ENCODE results near the gene MYLK3. TPM values are rescaled to one million over a fixed set of nuclear protein-coding genes. Genes with fewer than 3 reads are reported as not detected.

Gene MYLK3
- total and polyA plus RNA-seq, 7 donors, result 1.4 to 41.1 (median 13.2) TPM

DNA sequence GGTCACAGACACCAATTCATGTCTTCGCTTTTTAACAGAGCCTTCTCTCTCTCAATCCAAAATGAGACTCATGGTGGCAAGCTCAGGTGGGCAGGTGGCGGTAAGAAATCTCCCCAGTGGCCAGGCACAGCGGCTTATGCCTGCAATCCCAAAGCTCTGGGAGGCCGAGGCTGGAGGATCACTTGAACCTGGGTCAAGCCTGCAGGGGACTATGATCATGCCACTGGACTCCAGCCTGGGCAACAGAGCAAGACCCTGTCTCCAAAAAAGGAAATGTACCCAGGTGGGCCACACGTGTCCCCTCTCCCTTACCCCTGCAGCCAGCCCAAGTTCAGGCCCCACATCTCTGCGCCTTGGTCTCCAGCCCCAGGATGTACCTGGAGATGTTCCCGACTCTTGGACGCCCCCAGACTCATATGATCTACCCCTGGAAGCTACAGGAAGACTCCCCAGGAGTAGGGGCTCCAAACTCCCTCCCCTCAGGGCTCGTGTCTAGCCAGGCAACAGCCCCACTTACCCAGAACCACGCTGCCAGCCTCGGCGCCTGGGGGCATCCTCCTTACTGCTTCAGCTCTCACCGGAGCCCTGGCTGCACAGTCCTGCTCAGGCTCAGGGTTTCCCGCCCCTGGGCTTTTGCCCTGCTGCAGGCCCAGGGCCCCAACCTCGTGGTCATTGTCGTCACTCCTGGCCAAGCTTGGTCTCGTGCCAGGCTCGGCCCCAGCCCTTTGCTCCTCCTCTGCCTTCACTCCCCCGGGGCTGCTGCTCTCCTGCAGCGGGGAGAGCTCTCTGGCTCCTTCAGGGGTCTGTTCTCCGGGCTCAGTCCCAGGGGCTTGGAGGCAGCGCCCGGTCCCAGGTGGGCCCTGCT is 16.2 kb downstream of the MYLK3 start:
- Histone ChIP-seq H3K27ac (no peak overlapping the region), H3K27me3 (ENCODE audit: insufficient read depth in 3 of 3, low read length in 2 of 3) (no peaks in the 10 kb centered on the region), H3K36me3 (ENCODE audit: insufficient read depth in 1 of 2, low read depth in 1 of 2) (peaks cover 0 to 6% of the 10 kb centered on the region in 2 donors), H3K9me3 (no peaks in the 10 kb centered on the region), H3K4me1 (no peaks in the 10 kb centered on the region), H3K4me3 (no peak overlapping the region)
- intact Hi-C loops (cut with DNase I), result no loop called here
- ATAC-seq (no peak), DNase-seq (no peak)
- TF ChIP-seq, protein P1, sequence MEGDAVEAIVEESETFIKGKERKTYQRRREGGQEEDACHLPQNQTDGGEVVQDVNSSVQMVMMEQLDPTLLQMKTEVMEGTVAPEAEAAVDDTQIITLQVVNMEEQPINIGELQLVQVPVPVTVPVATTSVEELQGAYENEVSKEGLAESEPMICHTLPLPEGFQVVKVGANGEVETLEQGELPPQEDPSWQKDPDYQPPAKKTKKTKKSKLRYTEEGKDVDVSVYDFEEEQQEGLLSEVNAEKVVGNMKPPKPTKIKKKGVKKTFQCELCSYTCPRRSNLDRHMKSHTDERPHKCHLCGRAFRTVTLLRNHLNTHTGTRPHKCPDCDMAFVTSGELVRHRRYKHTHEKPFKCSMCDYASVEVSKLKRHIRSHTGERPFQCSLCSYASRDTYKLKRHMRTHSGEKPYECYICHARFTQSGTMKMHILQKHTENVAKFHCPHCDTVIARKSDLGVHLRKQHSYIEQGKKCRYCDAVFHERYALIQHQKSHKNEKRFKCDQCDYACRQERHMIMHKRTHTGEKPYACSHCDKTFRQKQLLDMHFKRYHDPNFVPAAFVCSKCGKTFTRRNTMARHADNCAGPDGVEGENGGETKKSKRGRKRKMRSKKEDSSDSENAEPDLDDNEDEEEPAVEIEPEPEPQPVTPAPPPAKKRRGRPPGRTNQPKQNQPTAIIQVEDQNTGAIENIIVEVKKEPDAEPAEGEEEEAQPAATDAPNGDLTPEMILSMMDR (IDR thresholded peaks at IDR 0.05), result no peak
- 72 to 78% (median 77%) methylated on average over 23 of the region's 23 CpGs for WGBS, 3 donors

DNA sequence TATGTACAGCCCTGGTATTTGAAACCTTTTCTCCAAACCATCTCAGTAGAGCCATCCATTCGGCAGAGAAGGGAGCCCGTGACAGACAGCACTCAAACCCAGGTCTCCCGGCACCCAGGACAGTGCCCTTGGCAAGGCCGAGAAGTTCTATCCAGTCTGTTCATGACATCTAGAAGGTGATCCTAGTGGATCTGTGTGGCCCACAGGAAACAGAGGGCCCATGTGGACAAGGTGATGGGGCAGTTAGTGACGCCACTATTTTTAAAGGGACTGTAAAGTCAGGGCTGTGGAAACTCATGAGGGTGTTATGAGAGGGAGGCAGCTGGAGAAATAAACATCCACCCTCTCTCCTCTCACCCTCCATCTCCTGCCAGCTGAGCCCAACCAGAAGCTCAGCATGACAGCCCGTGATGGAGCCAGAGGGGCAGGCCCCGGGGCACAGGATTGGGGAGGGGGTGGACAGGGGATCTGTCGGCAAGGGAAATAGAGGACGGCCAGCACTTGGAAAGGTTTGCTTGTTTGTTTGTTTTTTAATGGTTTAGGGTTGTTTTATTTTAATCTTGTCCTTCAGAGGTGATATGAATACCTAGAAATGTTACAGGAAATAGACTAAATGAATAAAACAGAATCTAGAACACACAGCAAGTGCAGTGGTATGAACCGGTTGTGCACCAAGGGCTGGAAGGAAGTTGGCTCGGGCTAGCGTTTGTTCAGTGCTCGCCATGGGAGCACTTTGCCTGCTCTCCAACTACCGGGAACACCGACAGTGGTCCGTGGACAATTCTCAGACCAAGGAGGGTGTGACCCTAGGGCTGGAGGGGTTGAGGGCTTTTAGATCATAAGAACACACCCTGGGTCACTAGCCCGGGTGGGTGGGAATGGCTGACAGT is 17.1 kb downstream of the MYLK3 start:
- no peak for DNase-seq
- ATAC-seq, result no peak
- H3K4me1 ChIP-seq, result no peaks in the 10 kb centered on the region

DNA sequence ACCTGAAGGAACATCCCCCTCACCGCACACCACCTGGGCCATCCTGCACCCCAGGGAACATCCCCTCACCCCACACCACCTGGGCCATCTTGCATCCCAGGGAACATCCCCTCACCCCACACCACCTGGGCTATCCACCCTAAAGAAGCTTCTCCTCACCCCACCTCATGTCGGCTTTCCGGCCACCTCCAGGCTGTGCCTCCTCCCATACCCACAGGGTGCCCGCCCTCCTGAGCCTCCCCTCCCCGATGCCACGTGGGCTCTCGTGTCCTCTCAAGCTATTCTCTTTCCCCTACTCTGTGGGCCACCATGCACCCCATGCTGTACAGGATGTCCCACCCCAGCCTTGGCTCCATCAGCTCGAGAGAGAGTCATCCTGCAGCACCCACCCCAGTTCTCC is 18.0 kb downstream of the MYLK3 start:
- Histone ChIP-seq H3K9me3 (no peaks in the 10 kb centered on the region), H3K27me3 (ENCODE audit: insufficient read depth in 3 of 3, low read length in 2 of 3) (no peaks in the 10 kb centered on the region), H3K36me3 (ENCODE audit: insufficient read depth in 1 of 2, low read depth in 1 of 2) (peaks cover 0 to 6% of the 10 kb centered on the region in 2 donors), H3K4me1 (no peaks in the 10 kb centered on the region), H3K27ac (no peak overlapping the region), H3K4me3 (no peak overlapping the region)
- intact Hi-C loops (cut with DNase I), result no loop called here
- TF ChIP-seq, protein P1 (IDR thresholded peaks at IDR 0.05), result no peak
- ATAC-seq, result no peak
- 89 to 92% (median 90%) methylated on average over 8 of the region's 8 CpGs for WGBS, 3 donors
- no peak for DNase-seq

More for the DNA sequence above, 17.1 kb downstream of the MYLK3 start:
- Histone ChIP-seq H3K36me3 (ENCODE audit: insufficient read depth in 1 of 2, low read depth in 1 of 2) (peaks cover 0 to 6% of the 10 kb centered on the region in 2 donors), H3K4me3 (no peak overlapping the region), H3K27me3 (ENCODE audit: insufficient read depth in 3 of 3, low read length in 2 of 3) (no peaks in the 10 kb centered on the region), H3K27ac (no peak overlapping the region), H3K9me3 (no peaks in the 10 kb centered on the region)
- WGBS, 3 donors, result 64 to 71% (median 68%) methylated on average over 17 of the region's 17 CpGs
- intact Hi-C loops (cut with DNase I), result no loop called here
- TF ChIP-seq, protein P1 (IDR thresholded peaks at IDR 0.05), result no peak

DNA sequence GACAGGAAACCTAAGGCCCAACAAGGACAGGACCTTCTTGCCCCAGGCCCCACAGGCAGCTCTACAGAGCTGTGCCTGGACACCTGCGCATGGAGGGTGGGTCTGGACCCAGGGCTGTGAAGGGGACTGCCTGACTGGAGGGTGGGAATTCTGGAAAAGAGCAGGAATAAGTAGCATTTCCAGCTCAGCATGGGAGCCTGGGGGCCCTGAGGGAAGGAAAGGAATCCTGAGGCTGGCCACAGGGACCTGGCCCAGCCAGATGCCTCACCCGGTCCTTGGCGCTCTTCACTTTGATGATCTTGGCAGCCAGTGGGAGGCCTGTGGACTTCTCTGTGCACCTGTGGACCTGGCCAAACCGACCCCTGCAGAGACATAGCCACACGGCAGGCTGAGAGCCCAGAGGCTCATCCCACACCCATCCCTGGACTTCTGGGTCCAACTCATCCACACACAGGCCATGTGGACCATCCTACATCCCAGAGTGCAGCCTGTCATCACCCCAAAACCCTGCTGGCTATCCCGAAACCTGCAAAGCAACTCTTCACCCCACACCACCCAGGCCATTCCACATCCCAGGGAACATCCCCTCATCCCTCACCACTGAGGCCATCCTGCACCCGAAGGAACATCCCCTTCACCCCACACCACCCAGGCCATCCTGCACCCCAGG is 18.7 kb downstream of the MYLK3 start:
- intact Hi-C loops (cut with DNase I), result no loop called here
- Histone ChIP-seq H3K9me3 (no peaks in the 10 kb centered on the region), H3K27ac (no peak overlapping the region), H3K36me3 (ENCODE audit: insufficient read depth in 1 of 2, low read depth in 1 of 2) (peaks cover 0 to 6% of the 10 kb centered on the region in 2 donors), H3K27me3 (ENCODE audit: insufficient read depth in 3 of 3, low read length in 2 of 3) (no peaks in the 10 kb centered on the region), H3K4me3 (no peak overlapping the region), H3K4me1 (no peaks in the 10 kb centered on the region)
- 68 to 82% (median 80%) methylated on average over 7 of the region's 7 CpGs for WGBS, 3 donors
- TF ChIP-seq, protein P1 (IDR thresholded peaks at IDR 0.05), result no peak
- DNase-seq (no peak), ATAC-seq (peak in 1 of 4 donors; percentile 13)
